ENCODE measurements around the gene CORIN.

DNA sequence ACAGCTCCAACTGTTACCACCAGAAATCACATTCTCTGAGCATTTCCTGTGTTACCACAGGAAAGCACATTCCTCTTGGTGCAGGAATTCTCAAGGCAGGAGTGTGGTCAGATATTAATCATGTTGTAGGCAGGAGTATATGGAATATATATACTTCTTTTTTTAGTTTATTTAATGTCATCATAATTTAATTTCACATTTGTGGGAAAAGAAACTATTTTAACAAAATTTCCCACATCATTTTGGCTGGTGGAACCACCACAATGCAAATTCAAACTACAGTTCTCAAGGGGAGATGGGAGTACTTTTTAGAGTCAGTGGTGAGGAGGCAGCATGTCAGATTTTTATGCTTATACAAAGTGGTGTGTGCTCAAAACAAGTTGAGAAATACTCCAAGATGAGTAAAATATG, 213.8 kb downstream of the CORIN start:
- TF ChIP-seq, protein P1, sequence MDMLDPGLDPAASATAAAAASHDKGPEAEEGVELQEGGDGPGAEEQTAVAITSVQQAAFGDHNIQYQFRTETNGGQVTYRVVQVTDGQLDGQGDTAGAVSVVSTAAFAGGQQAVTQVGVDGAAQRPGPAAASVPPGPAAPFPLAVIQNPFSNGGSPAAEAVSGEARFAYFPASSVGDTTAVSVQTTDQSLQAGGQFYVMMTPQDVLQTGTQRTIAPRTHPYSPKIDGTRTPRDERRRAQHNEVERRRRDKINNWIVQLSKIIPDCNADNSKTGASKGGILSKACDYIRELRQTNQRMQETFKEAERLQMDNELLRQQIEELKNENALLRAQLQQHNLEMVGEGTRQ (IDR thresholded peaks at IDR 0.05; ENCODE audit: low read depth, low read length): no peak
- TF ChIP-seq CEBPB (IDR thresholded peaks at IDR 0.05; ENCODE audit: low read depth, low read length) (no peak), BHLHE40 (IDR thresholded peaks at IDR 0.05; ENCODE audit: low read depth, low read length) (no peak), POLR2A (IDR thresholded peaks at IDR 0.05; ENCODE audit: low read depth, low read length) (no peak), MAFK (IDR thresholded peaks at IDR 0.05; ENCODE audit: low read depth, low read length) (no peak), RFX5 (IDR thresholded peaks at IDR 0.05; ENCODE audit: low read depth, low read length) (no peak), FOS (IDR thresholded peaks at IDR 0.05; ENCODE audit: low read depth, low read length) (no peak), SMC3 (IDR thresholded peaks at IDR 0.05; ENCODE audit: low read depth, low read length) (no peak), MAZ (IDR thresholded peaks at IDR 0.05; ENCODE audit: borderline replicate concordance, low read depth, low read length) (no peak), RAD21 (IDR thresholded peaks at IDR 0.05; ENCODE audit: low read length) (no peak), MXI1 (IDR thresholded peaks at IDR 0.05; ENCODE audit: borderline replicate concordance, low read depth, low read length) (no peak), CHD1 (IDR thresholded peaks at IDR 0.05; ENCODE audit: low read depth, low read length) (no peak)
- TF ChIP-seq, protein P2, sequence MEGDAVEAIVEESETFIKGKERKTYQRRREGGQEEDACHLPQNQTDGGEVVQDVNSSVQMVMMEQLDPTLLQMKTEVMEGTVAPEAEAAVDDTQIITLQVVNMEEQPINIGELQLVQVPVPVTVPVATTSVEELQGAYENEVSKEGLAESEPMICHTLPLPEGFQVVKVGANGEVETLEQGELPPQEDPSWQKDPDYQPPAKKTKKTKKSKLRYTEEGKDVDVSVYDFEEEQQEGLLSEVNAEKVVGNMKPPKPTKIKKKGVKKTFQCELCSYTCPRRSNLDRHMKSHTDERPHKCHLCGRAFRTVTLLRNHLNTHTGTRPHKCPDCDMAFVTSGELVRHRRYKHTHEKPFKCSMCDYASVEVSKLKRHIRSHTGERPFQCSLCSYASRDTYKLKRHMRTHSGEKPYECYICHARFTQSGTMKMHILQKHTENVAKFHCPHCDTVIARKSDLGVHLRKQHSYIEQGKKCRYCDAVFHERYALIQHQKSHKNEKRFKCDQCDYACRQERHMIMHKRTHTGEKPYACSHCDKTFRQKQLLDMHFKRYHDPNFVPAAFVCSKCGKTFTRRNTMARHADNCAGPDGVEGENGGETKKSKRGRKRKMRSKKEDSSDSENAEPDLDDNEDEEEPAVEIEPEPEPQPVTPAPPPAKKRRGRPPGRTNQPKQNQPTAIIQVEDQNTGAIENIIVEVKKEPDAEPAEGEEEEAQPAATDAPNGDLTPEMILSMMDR (conservative IDR thresholded peaks at IDR 0.05; ENCODE audit: low read depth, low read length): no peak
- TF ChIP-seq, protein P3, sequence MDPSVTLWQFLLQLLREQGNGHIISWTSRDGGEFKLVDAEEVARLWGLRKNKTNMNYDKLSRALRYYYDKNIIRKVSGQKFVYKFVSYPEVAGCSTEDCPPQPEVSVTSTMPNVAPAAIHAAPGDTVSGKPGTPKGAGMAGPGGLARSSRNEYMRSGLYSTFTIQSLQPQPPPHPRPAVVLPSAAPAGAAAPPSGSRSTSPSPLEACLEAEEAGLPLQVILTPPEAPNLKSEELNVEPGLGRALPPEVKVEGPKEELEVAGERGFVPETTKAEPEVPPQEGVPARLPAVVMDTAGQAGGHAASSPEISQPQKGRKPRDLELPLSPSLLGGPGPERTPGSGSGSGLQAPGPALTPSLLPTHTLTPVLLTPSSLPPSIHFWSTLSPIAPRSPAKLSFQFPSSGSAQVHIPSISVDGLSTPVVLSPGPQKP (IDR thresholded peaks at IDR 0.05; ENCODE audit: borderline replicate concordance, low read depth, low read length): no peak
